Liver (tissue), 3 donors: Measurements from ENCODE around the gene NRF1.

ENCODE experiments used
- EGR1 ChIP-seq, 2 donors: IDR thresholded peaks; 2 replicates each; pipeline ENCODE4 v1.6.1; 2016 to 2018; ENCODE audit warnings: antibody characterized with exemption in 2 of 2, low read depth in 2 of 2
- TAF1 ChIP-seq: conservative IDR thresholded peaks from 2 replicates; pipeline ENCODE4 v1.6.1; 2016; ENCODE audit warnings: antibody characterized with exemption, mild to moderate bottlenecking
- YY1 ChIP-seq: IDR thresholded peaks from 2 replicates; pipeline ENCODE4 v1.6.1; 2016; ENCODE audit warnings: antibody characterized with exemption, mild to moderate bottlenecking
- TF ChIP-seq, protein P1 (sequence below): fragments of 150-350 bp; IDR thresholded peaks from 2 replicates; pipeline ENCODE4 v1.5.1; 2017; ENCODE audit warnings: improper control_type of control experiment, low read depth, low read length; ENCODE audit not compliant: missing input control
- TF ChIP-seq, protein P2 (sequence below): IDR thresholded peaks from 2 replicates; pipeline ENCODE4 v1.6.1; 2016; ENCODE audit warnings: antibody characterized with exemption, mild to moderate bottlenecking
- TF ChIP-seq, protein P3 (sequence below): IDR thresholded peaks from 2 replicates; pipeline ENCODE4 v1.6.1; 2016; ENCODE audit warnings: antibody characterized with exemption
- donor health status: healthy.
- donor health status: healthy.

DNA sequence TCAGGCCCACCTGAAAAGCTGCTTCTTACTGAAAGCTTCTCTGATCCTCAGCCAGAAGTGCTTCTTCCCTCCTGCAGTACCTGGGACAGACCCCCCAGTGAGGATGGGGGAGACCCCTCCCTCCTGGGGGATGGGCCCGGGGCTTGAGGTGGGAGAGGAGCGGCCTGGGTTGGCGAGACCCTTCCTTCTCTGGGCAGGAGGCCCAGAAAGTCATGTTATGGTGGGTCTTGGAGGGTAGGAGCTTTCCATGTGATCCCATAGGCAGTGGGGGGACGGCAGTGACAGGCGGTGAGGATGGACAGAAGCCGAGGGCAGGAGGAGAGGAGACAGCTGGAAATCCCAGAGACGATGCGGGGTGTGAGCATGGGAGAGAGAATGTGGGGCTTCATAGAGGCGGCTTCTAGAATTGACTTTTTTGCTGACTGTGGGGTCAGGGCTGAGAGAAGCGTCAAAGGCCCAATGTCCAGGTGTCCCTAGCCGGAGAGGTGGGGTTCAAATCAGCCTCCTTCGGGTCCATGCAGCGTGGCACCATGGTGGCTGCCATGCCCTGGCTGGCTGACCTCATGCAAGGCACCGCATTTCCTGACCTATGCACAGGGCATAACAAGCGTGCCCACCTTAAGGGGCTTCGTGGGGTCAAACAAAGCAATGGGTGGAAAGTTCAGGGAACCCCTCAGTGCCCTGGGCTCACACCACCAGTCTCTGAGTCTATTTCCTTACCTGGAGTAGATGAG, 187.3 kb downstream of the NRF1 start:
- TF ChIP-seq, protein P1, sequence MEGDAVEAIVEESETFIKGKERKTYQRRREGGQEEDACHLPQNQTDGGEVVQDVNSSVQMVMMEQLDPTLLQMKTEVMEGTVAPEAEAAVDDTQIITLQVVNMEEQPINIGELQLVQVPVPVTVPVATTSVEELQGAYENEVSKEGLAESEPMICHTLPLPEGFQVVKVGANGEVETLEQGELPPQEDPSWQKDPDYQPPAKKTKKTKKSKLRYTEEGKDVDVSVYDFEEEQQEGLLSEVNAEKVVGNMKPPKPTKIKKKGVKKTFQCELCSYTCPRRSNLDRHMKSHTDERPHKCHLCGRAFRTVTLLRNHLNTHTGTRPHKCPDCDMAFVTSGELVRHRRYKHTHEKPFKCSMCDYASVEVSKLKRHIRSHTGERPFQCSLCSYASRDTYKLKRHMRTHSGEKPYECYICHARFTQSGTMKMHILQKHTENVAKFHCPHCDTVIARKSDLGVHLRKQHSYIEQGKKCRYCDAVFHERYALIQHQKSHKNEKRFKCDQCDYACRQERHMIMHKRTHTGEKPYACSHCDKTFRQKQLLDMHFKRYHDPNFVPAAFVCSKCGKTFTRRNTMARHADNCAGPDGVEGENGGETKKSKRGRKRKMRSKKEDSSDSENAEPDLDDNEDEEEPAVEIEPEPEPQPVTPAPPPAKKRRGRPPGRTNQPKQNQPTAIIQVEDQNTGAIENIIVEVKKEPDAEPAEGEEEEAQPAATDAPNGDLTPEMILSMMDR = no peak
- TF ChIP-seq YY1 (no peak), TAF1 (no peak), EGR1 (IDR thresholded peaks at IDR 0.05; ENCODE audit: low read depth in 2 of 2) (no peak)
- TF ChIP-seq, protein P2, sequence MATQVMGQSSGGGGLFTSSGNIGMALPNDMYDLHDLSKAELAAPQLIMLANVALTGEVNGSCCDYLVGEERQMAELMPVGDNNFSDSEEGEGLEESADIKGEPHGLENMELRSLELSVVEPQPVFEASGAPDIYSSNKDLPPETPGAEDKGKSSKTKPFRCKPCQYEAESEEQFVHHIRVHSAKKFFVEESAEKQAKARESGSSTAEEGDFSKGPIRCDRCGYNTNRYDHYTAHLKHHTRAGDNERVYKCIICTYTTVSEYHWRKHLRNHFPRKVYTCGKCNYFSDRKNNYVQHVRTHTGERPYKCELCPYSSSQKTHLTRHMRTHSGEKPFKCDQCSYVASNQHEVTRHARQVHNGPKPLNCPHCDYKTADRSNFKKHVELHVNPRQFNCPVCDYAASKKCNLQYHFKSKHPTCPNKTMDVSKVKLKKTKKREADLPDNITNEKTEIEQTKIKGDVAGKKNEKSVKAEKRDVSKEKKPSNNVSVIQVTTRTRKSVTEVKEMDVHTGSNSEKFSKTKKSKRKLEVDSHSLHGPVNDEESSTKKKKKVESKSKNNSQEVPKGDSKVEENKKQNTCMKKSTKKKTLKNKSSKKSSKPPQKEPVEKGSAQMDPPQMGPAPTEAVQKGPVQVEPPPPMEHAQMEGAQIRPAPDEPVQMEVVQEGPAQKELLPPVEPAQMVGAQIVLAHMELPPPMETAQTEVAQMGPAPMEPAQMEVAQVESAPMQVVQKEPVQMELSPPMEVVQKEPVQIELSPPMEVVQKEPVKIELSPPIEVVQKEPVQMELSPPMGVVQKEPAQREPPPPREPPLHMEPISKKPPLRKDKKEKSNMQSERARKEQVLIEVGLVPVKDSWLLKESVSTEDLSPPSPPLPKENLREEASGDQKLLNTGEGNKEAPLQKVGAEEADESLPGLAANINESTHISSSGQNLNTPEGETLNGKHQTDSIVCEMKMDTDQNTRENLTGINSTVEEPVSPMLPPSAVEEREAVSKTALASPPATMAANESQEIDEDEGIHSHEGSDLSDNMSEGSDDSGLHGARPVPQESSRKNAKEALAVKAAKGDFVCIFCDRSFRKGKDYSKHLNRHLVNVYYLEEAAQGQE = no peak
- TF ChIP-seq, protein P3, sequence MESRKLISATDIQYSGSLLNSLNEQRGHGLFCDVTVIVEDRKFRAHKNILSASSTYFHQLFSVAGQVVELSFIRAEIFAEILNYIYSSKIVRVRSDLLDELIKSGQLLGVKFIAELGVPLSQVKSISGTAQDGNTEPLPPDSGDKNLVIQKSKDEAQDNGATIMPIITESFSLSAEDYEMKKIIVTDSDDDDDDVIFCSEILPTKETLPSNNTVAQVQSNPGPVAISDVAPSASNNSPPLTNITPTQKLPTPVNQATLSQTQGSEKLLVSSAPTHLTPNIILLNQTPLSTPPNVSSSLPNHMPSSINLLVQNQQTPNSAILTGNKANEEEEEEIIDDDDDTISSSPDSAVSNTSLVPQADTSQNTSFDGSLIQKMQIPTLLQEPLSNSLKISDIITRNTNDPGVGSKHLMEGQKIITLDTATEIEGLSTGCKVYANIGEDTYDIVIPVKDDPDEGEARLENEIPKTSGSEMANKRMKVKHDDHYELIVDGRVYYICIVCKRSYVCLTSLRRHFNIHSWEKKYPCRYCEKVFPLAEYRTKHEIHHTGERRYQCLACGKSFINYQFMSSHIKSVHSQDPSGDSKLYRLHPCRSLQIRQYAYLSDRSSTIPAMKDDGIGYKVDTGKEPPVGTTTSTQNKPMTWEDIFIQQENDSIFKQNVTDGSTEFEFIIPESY = no peak
